Retinal pigment epithelial cell (primary cell): ENCODE measurements around the gene ACSS1.

ENCODE experiments used
- DNase-seq: peaks from one replicate; pipeline ENCODE4 v3.0.0-alpha.2; 2010; ENCODE audit warnings: low read depth
- H3K4me3 ChIP-seq: 2 replicates; pipeline ENCODE4 v1.5.1; 2011; ENCODE audit warnings: mild to moderate bottlenecking, low read length, control low read depth, moderate library complexity
- TF ChIP-seq, protein P1 (sequence below): conservative IDR thresholded peaks from 2 replicates; pipeline ENCODE4 v1.5.1; 2011; ENCODE audit warnings: low read depth, low read length, control low read depth, inconsistent platforms

The ACSS1 gene

GRCh38 chr20:24970030-24970553 is 87.8 kb downstream of the ACSS1 start:
- H3K4me3 ChIP-seq, result no peak overlapping the region
- DNase-seq, result no peak
- TF ChIP-seq, protein P1, sequence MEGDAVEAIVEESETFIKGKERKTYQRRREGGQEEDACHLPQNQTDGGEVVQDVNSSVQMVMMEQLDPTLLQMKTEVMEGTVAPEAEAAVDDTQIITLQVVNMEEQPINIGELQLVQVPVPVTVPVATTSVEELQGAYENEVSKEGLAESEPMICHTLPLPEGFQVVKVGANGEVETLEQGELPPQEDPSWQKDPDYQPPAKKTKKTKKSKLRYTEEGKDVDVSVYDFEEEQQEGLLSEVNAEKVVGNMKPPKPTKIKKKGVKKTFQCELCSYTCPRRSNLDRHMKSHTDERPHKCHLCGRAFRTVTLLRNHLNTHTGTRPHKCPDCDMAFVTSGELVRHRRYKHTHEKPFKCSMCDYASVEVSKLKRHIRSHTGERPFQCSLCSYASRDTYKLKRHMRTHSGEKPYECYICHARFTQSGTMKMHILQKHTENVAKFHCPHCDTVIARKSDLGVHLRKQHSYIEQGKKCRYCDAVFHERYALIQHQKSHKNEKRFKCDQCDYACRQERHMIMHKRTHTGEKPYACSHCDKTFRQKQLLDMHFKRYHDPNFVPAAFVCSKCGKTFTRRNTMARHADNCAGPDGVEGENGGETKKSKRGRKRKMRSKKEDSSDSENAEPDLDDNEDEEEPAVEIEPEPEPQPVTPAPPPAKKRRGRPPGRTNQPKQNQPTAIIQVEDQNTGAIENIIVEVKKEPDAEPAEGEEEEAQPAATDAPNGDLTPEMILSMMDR, result no peak

GRCh38 chr20:24969186-24970029 is 88.5 kb downstream of the ACSS1 start:
- H3K4me3 ChIP-seq, result no peak overlapping the region
- TF ChIP-seq, protein P1, result no peak
- no peak for DNase-seq

DNA sequence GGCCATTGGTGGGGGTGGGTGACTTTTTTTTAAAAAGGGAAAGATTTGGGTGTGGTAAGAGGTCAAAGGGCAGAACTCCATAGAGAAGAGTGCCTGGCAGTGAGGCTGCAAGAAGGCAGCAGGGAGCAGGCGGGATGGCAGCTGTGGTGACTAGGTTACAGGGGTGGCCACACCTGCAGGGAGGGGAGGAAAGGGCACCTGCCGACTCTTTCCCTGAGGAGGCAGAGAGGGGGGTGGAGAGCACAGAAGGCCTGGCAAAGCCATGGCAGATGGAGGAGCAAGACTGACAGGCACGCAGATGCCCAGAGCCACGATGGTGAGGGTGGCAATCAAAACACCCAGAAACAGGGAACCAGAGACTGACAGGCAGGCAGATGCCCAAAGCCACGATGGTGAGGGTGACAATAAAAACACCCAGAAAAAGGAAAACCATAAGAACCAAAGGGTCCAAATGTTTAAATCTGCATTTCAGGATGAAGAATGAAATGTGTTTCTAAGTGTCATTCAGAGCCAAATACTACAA is 89.6 kb downstream of the ACSS1 start:
- TF ChIP-seq, protein P1, result no peak
- H3K4me3 ChIP-seq, result no peak overlapping the region
- DNase-seq, result no peak

- no peak for DNase-seq
- no peak overlapping the region for H3K4me3 ChIP-seq
- TF ChIP-seq, protein P1, result no peak
Observed at GRCh38 chr20:24966317-24967012, 91.5 kb downstream of the ACSS1 start.

DNA sequence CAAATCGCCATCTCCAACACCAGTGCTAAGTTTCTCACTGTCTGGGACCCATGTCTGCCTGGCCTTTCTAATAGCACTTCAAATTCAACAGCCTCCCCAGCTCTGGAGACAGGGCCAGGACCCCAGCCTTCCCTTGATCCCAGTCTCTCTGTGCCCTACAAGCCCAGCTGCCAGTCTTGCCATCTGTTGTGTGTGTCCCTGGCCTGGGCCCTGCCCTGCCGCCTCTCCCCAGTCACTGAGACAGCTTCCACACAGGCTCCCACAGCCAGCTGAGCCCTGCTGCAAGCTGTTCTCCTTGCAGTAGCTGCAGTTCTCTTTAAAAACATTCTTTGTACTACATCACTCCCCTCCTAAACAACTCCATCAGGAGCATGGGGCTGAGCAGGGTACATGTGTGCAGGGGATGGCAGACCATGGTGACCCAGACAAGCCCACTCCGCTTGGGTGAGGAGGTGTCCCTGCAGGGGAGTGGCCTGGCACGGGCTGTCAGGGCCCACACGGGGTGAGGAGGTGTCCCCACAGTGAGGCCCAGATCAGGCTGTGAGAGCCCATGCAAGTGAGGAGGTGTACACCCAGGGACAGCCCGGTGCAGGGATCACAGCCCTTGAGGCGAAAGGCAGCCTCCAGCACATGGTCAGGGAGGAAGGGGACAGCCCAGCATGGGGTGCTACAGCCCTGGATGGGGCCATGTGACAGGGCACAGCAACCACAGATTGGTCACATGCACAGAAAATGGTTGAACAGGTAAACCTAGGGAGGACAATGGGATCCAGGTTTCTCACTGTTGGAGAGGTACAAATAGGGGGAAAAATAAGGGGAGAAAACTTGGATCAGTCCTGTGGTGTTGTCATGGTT is 92.6 kb downstream of the ACSS1 start:
- H3K4me3 ChIP-seq, result no peak overlapping the region
- DNase-seq, result no peak
- TF ChIP-seq, protein P1, result no peak

GRCh38 chr20:24964506-24964840 is 93.5 kb downstream of the ACSS1 start:
- DNase-seq, result no peak
- TF ChIP-seq, protein P1, result no peak
- H3K4me3 ChIP-seq, result no peak overlapping the region
